Measurements from ENCODE around the gene TP73. TPM values are rescaled to one million over a fixed set of nuclear protein-coding genes. Genes with fewer than 3 reads are reported as not detected.
A peak's percentile ranks its signal among the peaks of the same experiment; 100 is the strongest.

TP73 gene
- total RNA-seq, 1 experiment from 2014 or later = 0.54 TPM

GRCh38 chr1:3745590-3746381 lies 93.5 kb downstream of the TP73 start:
- Mint-ChIP-seq H3K9me3 (ENCODE audit: low read depth, unreplicated experiment) (no peaks in the 10 kb centered on the region), H3K27me3 (ENCODE audit: unreplicated experiment) (peaks cover 13% of the 10 kb centered on the region), H3K4me1 (ENCODE audit: low read depth, unreplicated experiment) (peaks cover 8% of the 10 kb centered on the region), H3K27ac (ENCODE audit: unreplicated experiment) (no peak overlapping the region), H3K36me3 (ENCODE audit: insufficient read depth, unreplicated experiment) (peaks cover 6% of the 10 kb centered on the region), H3K4me3 (ENCODE audit: low read depth, unreplicated experiment) (peak overlapping the region; percentile 24)
- CTCF ChIA-PET = no interaction called here
- no TSS peak for BruUV-seq (replicated peaks)
- intact Hi-C loops (cut with micrococcal nuclease; ENCODE audit: unreplicated experiment) = no loop called here
- DNase-seq = no peak
- TF ChIP-seq CTCF (IDR thresholded peaks at IDR 0.05; ENCODE audit: unreplicated experiment) = no peak

GRCh38 chr1:3746389-3746829 lies 94.1 kb downstream of the TP73 start:
- no peak for TF ChIP-seq CTCF (IDR thresholded peaks at IDR 0.05; ENCODE audit: unreplicated experiment)
- Mint-ChIP-seq H3K36me3 (ENCODE audit: insufficient read depth, unreplicated experiment) (peaks cover 6% of the 10 kb centered on the region), H3K27me3 (ENCODE audit: unreplicated experiment) (peaks cover 19% of the 10 kb centered on the region), H3K4me1 (ENCODE audit: low read depth, unreplicated experiment) (peaks cover 8% of the 10 kb centered on the region), H3K9me3 (ENCODE audit: low read depth, unreplicated experiment) (no peaks in the 10 kb centered on the region), H3K27ac (ENCODE audit: unreplicated experiment) (no peak overlapping the region), H3K4me3 (ENCODE audit: low read depth, unreplicated experiment) (peak overlapping the region; percentile 24)
- CTCF ChIA-PET = no interaction called here
- intact Hi-C loops (cut with micrococcal nuclease; ENCODE audit: unreplicated experiment) = no loop called here
- BruUV-seq (replicated peaks) = TSS peak; percentile 31
- DNase-seq = no peak

- peak overlapping the region; percentile 24 for H3K4me3 Mint-ChIP-seq (ENCODE audit: low read depth, unreplicated experiment)
- H3K4me1 Mint-ChIP-seq (ENCODE audit: low read depth, unreplicated experiment) = peaks cover 8% of the 10 kb centered on the region
- peaks cover 6% of the 10 kb centered on the region for H3K36me3 Mint-ChIP-seq (ENCODE audit: insufficient read depth, unreplicated experiment)
- H3K9me3 Mint-ChIP-seq (ENCODE audit: low read depth, unreplicated experiment) = no peaks in the 10 kb centered on the region
- TF ChIP-seq CTCF (IDR thresholded peaks at IDR 0.05; ENCODE audit: unreplicated experiment) = no peak
- peak; percentile 81 for DNase-seq
- no TSS peak for BruUV-seq (replicated peaks)
- H3K27ac Mint-ChIP-seq (ENCODE audit: unreplicated experiment) = no peak overlapping the region
- peaks cover 25% of the 10 kb centered on the region for H3K27me3 Mint-ChIP-seq (ENCODE audit: unreplicated experiment)
- intact Hi-C loops (cut with micrococcal nuclease; ENCODE audit: unreplicated experiment) = no loop called here
- CTCF ChIA-PET = no interaction called here
Measured at GRCh38 chr1:3746830-3747521, 94.7 kb downstream of the TP73 start.

GRCh38 chr1:3747522-3747848 lies 95.2 kb downstream of the TP73 start:
- H3K36me3 Mint-ChIP-seq (ENCODE audit: insufficient read depth, unreplicated experiment) = peaks cover 6% of the 10 kb centered on the region
- no peak overlapping the region for H3K27ac Mint-ChIP-seq (ENCODE audit: unreplicated experiment)
- no TSS peak for BruUV-seq (replicated peaks)
- H3K9me3 Mint-ChIP-seq (ENCODE audit: low read depth, unreplicated experiment) = no peaks in the 10 kb centered on the region
- peak overlapping the region; percentile 24 for H3K4me3 Mint-ChIP-seq (ENCODE audit: low read depth, unreplicated experiment)
- H3K27me3 Mint-ChIP-seq (ENCODE audit: unreplicated experiment) = peaks cover 30% of the 10 kb centered on the region
- no peak for TF ChIP-seq CTCF (IDR thresholded peaks at IDR 0.05; ENCODE audit: unreplicated experiment)
- CTCF ChIA-PET = no interaction called here
- H3K4me1 Mint-ChIP-seq (ENCODE audit: low read depth, unreplicated experiment) = peaks cover 8% of the 10 kb centered on the region
- intact Hi-C loops (cut with micrococcal nuclease; ENCODE audit: unreplicated experiment) = no loop called here
- no peak for DNase-seq
